Motor neuron (in vitro differentiated cells): ENCODE measurements around the gene DPH3. TPM values are rescaled to one million over a fixed set of nuclear protein-coding genes. Genes with fewer than 3 reads are reported as not detected.

Experiments
- ATAC-seq, 8 experiments: fragments of 200-7000 bp; cut with Tn5 transposase; replicated peaks in 6 of 8; 2 replicates each; pipeline ENCODE4 v1.8.0; 2021; ENCODE audit warnings: mild to moderate bottlenecking in 8 of 8, moderate library complexity in 8 of 8
- H3K27ac ChIP-seq, 2 donors: fragments of 250-450 bp; sonication (Bioruptor Pico); 2 replicates each; pipeline ENCODE4 v1.9.0; 2021; ENCODE audit warnings: antibody characterized with exemption in 2 of 2, mild to moderate bottlenecking in 2 of 2, moderate library complexity in 1 of 2
- H3K4me1 ChIP-seq, 2 donors: fragments of 250-450 bp; sonication (Bioruptor Pico); replicated peaks in 1 of 2; 2 replicates each; pipeline ENCODE4 v1.6.1; 2021; ENCODE audit warnings: antibody characterized with exemption in 2 of 2, mild to moderate bottlenecking in 2 of 2, moderate library complexity in 1 of 2
- H3K4me3 ChIP-seq, 5 donors: fragments of 250-450 bp; sonication (Bioruptor Pico); 2 replicates each; pipeline ENCODE4 v1.9.0; 2021; ENCODE audit warnings: antibody characterized with exemption in 5 of 5, mild to moderate bottlenecking in 5 of 5, moderate library complexity in 4 of 5
- WGBS, 10 experiments: fragments of 450-650 bp; shearing (Covaris generic); methylation state at CpG; one replicate each; pipeline ENCODE4 v1.0.0; 2022; 5-methylcytosine and 5-hydroxymethylcytosine counted together
- in situ Hi-C, 9 experiments: fragments of 400-800 bp; cut with MboI; loops; one replicate each; pipeline ENCODE4 v1.15.0; 2021; ENCODE audit warnings: low sequenced_read_pairs in 9 of 9, low pct_unique_long_range_greater_than_20kb in 2 of 9; ENCODE audit not compliant: unreplicated experiment in 9 of 9
- total RNA-seq, 8 experiments: library from RNA; unstranded; fragments of 300-600 nt; gene quantifications; 2 replicates each; pipeline versions ENCODE4 v1.2.3 to v1.2.4, GENCODE V29; 2022

Gene DPH3
- total RNA-seq, 8 experiments from 2014 or later: 10.6 to 37.5 (median 20.3) TPM

DNA sequence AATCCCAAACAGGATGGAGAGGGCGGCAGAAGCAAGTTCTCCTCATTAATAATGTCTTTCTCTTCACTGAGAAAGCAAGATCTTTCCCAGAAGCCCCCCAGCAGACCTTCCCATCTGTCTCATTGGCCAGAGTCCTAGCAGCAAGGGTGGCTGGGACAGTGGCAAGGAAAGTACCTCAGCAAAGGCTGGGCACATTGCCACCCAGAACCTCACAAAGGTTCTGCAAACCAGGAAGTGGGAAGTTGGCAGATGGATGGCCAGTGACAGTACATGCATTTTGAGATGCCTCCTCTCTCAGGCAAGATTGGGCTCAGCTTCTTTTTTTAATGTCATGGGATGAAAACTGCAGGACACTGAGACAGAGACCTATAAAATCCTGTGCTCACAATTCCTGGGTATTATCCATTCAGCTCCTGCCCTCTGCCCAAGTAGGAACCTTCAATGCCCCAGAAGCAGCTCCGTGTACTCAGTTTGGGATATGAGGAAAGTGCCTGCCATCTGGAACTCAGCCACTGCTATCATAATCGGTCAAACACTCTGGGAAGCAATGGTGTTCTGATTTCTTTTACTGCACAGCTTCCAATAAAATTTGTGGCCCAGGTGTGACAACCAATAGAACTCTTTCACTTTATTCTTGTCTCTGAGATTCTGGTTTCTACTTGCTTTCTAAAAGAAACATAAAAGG, 25.5 kb downstream of the DPH3 start:
- H3K27ac ChIP-seq: no peak overlapping the region
- H3K4me3 ChIP-seq: no peak overlapping the region
- 29 to 100% (median 60%) methylated on average over 1 to 3 of the region's 3 CpGs; no CpG with 5 or more reads in 3 of the 10 experiments for WGBS, 10 experiments
- ATAC-seq: no peak
- H3K4me1 ChIP-seq: no peaks in the 10 kb centered on the region
- in situ Hi-C loops: loop anchor here in 3 of 9 experiments (25.0 kb wide), 2 partner anchors 427 to 602 kb away; no protein-coding TSS in a partner anchor

DNA sequence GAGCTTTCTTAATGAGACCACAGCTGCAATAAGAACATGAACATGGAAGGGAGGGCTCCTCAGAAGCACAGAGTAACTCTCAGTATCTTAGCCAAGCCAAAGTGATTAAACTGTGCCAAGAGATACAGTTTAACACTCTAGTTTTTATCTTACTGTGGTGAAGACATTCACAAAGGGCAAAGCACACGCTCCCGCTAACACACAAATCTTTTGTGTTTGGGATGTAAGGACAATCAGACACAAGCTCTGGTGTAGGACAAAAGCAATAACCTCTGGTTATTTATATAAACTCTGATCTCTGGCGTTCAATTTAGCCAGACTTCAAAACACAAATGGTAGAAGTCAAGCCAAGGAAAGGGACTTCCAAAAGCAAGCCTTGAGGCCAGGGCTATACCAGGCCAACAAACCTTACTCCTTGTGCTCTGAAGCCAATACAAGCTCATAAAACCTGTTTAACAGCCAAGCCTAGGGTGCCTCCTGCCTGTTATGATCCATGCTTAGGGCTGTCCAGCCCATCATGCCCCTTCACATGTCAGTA, 27.8 kb downstream of the DPH3 start:
- ATAC-seq: no peak
- 14 to 100% (median 100%) methylated on average over 1 to 3 of the region's 3 CpGs; no CpG with 5 or more reads in 2 of the 10 experiments for WGBS, 10 experiments
- Histone ChIP-seq H3K27ac (no peak overlapping the region), H3K4me1 (no peaks in the 10 kb centered on the region), H3K4me3 (no peak overlapping the region)
- in situ Hi-C loops: loop anchor here in 3 of 9 experiments (25.0 kb wide), 2 partner anchors 425 to 600 kb away; no protein-coding TSS in a partner anchor

- Histone ChIP-seq H3K4me1 (no peaks in the 10 kb centered on the region), H3K4me3 (no peak overlapping the region), H3K27ac (no peak overlapping the region)
- ATAC-seq: no peak
- in situ Hi-C loops: loop anchor here in 3 of 9 experiments (25.0 kb wide), 2 partner anchors 424 to 599 kb away; no protein-coding TSS in a partner anchor
- 71 to 100% (median 91%) methylated on average over 2 to 4 of the region's 4 CpGs for WGBS, 10 experiments
Measured at GRCh38 chr3:16236030-16236639, 28.6 kb downstream of the DPH3 start.

- Histone ChIP-seq H3K4me3 (no peak overlapping the region), H3K27ac (no peak overlapping the region), H3K4me1 (no peaks in the 10 kb centered on the region)
- in situ Hi-C loops: loop anchor here in 3 of 9 experiments (25.0 kb wide), 2 partner anchors 422 to 597 kb away; no protein-coding TSS in a partner anchor
- 92 to 100% (median 98%) methylated on average over 1 to 2 of the region's 2 CpGs; no CpG with 5 or more reads in 4 of the 10 experiments for WGBS, 10 experiments
- ATAC-seq: no peak
Measured at GRCh38 chr3:16234281-16234680, 30.5 kb downstream of the DPH3 start.

DNA sequence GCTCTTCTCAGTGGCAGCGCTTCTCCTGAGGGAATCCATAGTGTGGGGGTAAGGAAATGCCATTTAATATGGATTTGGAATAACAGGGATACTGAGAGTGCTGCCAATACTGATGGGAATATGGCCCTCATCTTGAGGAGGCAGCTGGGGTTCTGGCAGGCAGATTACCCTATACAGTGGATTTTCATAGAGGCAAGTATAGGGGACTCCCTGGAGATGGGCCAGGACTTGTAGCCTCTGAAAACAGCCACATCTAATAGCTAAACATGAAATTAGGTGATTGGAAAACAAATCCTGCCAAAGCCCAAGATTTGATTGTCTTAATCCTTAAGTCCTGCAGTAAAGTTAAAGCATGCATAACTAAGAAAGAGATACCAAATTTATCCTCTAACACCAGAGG, 30.9 kb downstream of the DPH3 start:
- H3K4me1 ChIP-seq: no peaks in the 10 kb centered on the region
- no peak overlapping the region for H3K4me3 ChIP-seq
- ATAC-seq: no peak
- WGBS, 10 experiments: 67 to 100% (median 80%) methylated on average over 1 of the region's 1 CpG; no CpG with 5 or more reads in 3 of the 10 experiments
- in situ Hi-C loops: loop anchor here in 3 of 9 experiments (25.0 kb wide), 2 partner anchors 422 to 597 kb away; no protein-coding TSS in a partner anchor
- no peak overlapping the region for H3K27ac ChIP-seq

DNA sequence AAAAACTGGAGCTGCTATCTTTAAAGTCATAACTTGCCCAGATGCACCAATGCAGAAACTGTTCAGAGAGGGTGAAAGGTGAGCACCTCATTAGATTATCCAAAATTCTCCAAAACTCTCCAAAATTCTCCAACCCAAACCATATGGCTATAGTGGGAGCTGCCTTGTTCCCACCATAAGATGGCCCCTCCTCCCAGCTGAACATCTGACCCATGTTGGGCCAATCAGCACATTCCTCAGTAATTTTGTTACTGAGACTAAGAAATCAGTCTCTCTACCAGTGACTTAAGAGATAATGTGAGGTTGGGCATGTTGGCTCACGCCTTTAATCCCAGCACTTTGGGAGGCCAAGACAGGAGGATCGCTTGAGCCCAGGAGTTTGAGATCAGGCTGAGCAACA, 32.8 kb downstream of the DPH3 start:
- ATAC-seq: no peak
- H3K4me1 ChIP-seq: peaks cover 0 to 6% of the 10 kb centered on the region in 2 donors
- 100% methylated on average over 1 to 2 of the region's 2 CpGs; no CpG with 5 or more reads in 7 of the 10 experiments for WGBS, 10 experiments
- in situ Hi-C loops: loop anchor here in 3 of 9 experiments (25.0 kb wide), 2 partner anchors 420 to 595 kb away; no protein-coding TSS in a partner anchor
- no peak overlapping the region for H3K4me3 ChIP-seq
- H3K27ac ChIP-seq: no peak overlapping the region

DNA sequence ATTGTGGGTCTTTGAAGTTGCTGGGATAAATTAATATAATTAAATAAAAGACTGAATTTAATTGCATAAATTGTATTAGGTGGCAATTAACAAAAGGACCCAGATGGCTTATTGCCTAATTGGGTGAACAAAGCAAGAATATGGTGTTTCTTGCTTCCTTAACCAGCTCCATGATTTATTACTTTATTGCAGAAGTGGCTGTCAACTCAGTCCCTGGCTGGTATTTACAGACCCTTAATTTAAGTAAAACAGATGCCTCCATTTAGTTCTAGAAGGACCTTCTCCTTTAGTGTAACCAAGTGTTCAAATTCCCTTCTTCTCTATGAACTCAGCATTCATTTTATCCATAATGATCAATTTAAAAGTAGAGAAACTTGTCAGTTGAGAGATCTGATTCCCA, 35.1 kb downstream of the DPH3 start:
- in situ Hi-C loops: loop anchor here in 3 of 9 experiments (25.0 kb wide), 2 partner anchors 417 to 592 kb away; no protein-coding TSS in a partner anchor

GRCh38 chr3:16227566-16227965, 37.2 kb downstream of the DPH3 start:
- Histone ChIP-seq H3K27ac (no peak overlapping the region), H3K4me1 (peaks cover 0 to 6% of the 10 kb centered on the region in 2 donors), H3K4me3 (no peak overlapping the region)
- in situ Hi-C loops: loop anchor here in 3 of 9 experiments (25.0 kb wide), 2 partner anchors 415 to 590 kb away; no protein-coding TSS in a partner anchor
- no peak for ATAC-seq
- 0 to 100% (median 67%) methylated on average over 1 of the region's 1 CpG; no CpG with 5 or more reads in 3 of the 10 experiments for WGBS, 10 experiments

More for the DNA sequence above, 35.1 kb downstream of the DPH3 start:
- no peak overlapping the region for H3K4me3 ChIP-seq
- H3K27ac ChIP-seq: no peak overlapping the region
- peaks cover 0 to 6% of the 10 kb centered on the region in 2 donors for H3K4me1 ChIP-seq
- no peak for ATAC-seq

DNA sequence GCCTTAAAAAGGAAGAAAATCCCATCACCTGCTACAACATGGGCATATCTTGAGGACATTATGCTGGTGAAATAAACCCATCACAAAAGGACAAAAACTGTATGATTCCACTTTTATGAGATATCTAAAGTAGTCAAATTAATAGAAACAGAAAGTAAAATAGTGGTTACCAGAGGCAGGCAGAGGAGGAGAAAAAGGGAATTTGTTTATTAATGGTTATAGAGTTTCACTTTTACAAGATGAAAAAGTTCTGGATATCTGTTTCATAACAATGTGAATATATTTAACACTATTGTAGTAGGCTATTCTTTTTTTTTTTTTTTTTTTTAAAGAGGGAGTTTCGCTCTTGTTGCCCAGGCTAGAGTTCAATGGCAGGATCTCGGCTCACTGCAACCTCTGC, 40.4 kb downstream of the DPH3 start:
- WGBS, 10 experiments: 63 to 100% (median 94%) methylated on average over 1 to 2 of the region's 2 CpGs; no CpG with 5 or more reads in 7 of the 10 experiments
- H3K27ac ChIP-seq: no peak overlapping the region
- no peak for ATAC-seq
- no peak overlapping the region for H3K4me3 ChIP-seq
- H3K4me1 ChIP-seq: peaks cover 0 to 6% of the 10 kb centered on the region in 2 donors
- in situ Hi-C loops: no loop called here

DNA sequence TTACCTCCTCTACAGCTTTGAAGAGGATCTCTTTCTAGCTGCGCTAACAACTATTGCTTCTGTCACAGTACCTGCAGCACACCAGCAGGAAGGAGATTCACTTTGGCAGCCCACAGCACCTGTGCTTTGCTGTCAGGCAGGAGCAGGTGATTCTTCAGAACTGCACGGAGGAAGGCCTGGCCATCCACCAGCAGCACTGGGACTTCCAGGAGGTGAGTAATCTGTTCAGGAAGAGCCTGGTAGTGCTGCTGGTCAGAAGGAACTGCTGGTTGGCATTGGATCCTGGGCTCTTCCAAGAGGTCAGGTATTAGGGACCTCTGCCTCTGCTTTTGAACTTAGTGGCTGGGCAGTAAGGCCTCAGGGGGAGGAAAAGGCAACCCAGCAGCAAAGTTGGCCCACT, 42.2 kb downstream of the DPH3 start:
- Histone ChIP-seq H3K27ac (no peak overlapping the region), H3K4me3 (no peak overlapping the region), H3K4me1 (peaks cover 0 to 3% of the 10 kb centered on the region in 2 donors)
- 71 to 100% (median 100%) methylated on average over 1 of the region's 2 CpGs; no CpG with 5 or more reads in 3 of the 10 experiments for WGBS, 10 experiments
- in situ Hi-C loops: no loop called here
- no peak for ATAC-seq

- 20 to 100% (median 85%) methylated on average over 1 to 3 of the region's 3 CpGs; no CpG with 5 or more reads in 4 of the 10 experiments for WGBS, 10 experiments
- ATAC-seq: no peak
- in situ Hi-C loops: no loop called here
- Histone ChIP-seq H3K4me3 (no peak overlapping the region), H3K27ac (no peak overlapping the region), H3K4me1 (no peaks in the 10 kb centered on the region)
Measured at GRCh38 chr3:16221990-16222389, 42.8 kb downstream of the DPH3 start.

DNA sequence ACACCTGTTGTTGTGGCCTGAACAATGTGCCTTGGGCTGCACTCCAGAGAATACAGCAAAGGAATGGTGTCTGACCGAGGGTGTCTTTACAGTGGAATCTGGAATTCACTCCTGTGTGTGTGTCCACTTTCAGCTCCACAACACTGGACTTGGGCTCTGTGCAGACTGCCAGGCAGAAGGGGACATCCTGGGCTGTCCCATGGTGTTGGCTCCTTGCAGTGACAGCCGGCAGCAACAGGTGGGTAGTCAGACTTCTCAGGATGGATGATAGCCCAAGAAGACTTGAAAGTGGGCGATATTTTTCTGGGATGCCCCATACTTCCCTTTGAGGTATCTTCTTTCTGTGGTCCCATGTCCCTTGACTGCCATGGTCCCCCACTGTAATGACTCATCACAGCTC, 45.0 kb downstream of the DPH3 start:
- H3K27ac ChIP-seq: no peak overlapping the region
- no peaks in the 10 kb centered on the region for H3K4me1 ChIP-seq
- in situ Hi-C loops: no loop called here
- no peak overlapping the region for H3K4me3 ChIP-seq
- WGBS, 10 experiments: 50 to 100% (median 80%) methylated on average over 1 to 2 of the region's 3 CpGs; no CpG with 5 or more reads in 3 of the 10 experiments
- ATAC-seq: no peak

DNA sequence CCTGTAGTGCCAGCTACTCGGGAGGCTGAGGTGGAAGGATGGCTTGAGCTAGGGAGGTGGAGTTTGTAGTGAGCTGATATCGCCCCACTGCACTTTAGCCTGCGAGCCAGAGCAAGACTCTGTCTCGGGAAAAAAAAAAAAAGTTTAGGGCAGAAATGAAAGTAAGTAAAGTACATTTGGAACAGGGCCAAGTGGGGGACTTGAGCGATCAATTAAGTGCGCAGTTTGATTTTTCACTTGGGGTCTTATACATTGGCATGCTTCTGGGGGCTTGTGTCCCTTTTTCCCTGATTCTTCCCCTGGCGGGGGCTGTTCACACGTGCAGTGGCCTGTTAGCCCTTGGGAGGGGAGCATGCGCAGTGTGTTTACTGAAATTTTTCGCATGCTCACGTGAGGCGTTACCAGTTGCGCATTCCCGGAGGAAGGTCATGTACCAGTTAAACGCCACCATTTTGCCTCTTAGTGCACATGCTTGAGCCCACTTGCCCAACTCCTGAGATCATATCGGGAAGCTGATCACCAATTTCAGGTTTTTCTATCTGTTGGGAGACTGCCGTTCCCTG, 48.3 kb downstream of the DPH3 start:
- in situ Hi-C loops: no loop called here
- Histone ChIP-seq H3K4me1 (no peaks in the 10 kb centered on the region), H3K27ac (no peak overlapping the region), H3K4me3 (no peak overlapping the region)
- no peak for ATAC-seq
- WGBS, 10 experiments: 50 to 100% (median 82%) methylated on average over 1 to 12 of the region's 17 CpGs
